HepG2 (cell line): Measurements from ENCODE around the gene ZNF117. TPM values are rescaled to one million over a fixed set of nuclear protein-coding genes. Genes with fewer than 3 reads are reported as not detected.

ENCODE experiments used
- CREBL2 ChIP-seq: sonication (generic); formaldehyde crosslinking; IDR thresholded peaks from 2 replicates; pipeline ENCODE4 v1.8.1; 2023; ENCODE audit warnings: missing genetic modification reagents, mild to moderate bottlenecking, borderline replicate concordance
- FOXK2 ChIP-seq: fragments of 450-650 bp; IDR thresholded peaks from 2 replicates; pipeline ENCODE4 v1.6.1; 2016
- GABPA ChIP-seq, 2 experiments: IDR thresholded peaks; 2 replicates each; pipeline ENCODE4 v1.6.1; 2011 to 2016; ENCODE audit warnings: low read depth in 2 of 2, low read length in 1 of 2, missing biosample characterization in 1 of 2, missing genetic modification characterization in 1 of 2
- HOXD1 ChIP-seq: sonication (generic); formaldehyde crosslinking; IDR thresholded peaks from 2 replicates; pipeline ENCODE4 v1.5.0; 2020; ENCODE audit warnings: missing genetic modification reagents
- IRF2 ChIP-seq: IDR thresholded peaks from 2 replicates; pipeline ENCODE4 v1.6.1; 2018; ENCODE audit warnings: missing genetic modification reagents, missing compliant biosample characterization
- MLLT10 ChIP-seq: sonication (generic); formaldehyde crosslinking; IDR thresholded peaks from 2 replicates; pipeline ENCODE4 v1.4.0; 2020; ENCODE audit warnings: missing genetic modification reagents
- NKX3-1 ChIP-seq: sonication (generic); formaldehyde crosslinking; IDR thresholded peaks from 2 replicates; pipeline ENCODE4 v1.5.0; 2020; ENCODE audit warnings: missing genetic modification reagents
- NR2F1 ChIP-seq, 2 experiments: fragments of 450-650 bp in 1 of 2; formaldehyde crosslinking in 1 of 2; IDR thresholded peaks; 2 replicates each; pipeline versions ENCODE4 v1.5.0 to v1.6.1; 2016 to 2020; ENCODE audit warnings: mild to moderate bottlenecking in 1 of 2, missing compliant biosample characterization in 1 of 2, missing genetic modification reagents in 1 of 2, moderate library complexity in 1 of 2
- NRL ChIP-seq: sonication (generic); formaldehyde crosslinking; IDR thresholded peaks from 2 replicates; pipeline ENCODE4 v1.5.0; 2020; ENCODE audit warnings: missing genetic modification reagents, mild to moderate bottlenecking, moderate library complexity, borderline replicate concordance
- SETDB1 ChIP-seq: sonication (generic); formaldehyde crosslinking; IDR thresholded peaks from 2 replicates; pipeline ENCODE4 v1.5.1; 2020; ENCODE audit warnings: missing genetic modification reagents, mild to moderate bottlenecking, borderline replicate concordance
- SOX5 ChIP-seq: IDR thresholded peaks from 2 replicates; pipeline ENCODE4 v1.6.1; 2016; ENCODE audit warnings: borderline replicate concordance
- TBL1XR1 ChIP-seq: fragments of 150-350 bp; IDR thresholded peaks from 2 replicates; pipeline ENCODE4 v1.6.1; 2014; ENCODE audit warnings: borderline replicate concordance, low read length; ENCODE audit not compliant: partially characterized antibody
- TOE1 ChIP-seq: sonication (generic); formaldehyde crosslinking; IDR thresholded peaks from 2 replicates; pipeline ENCODE4 v1.4.0; 2020; ENCODE audit warnings: mild to moderate bottlenecking, missing genetic modification reagents
- U2AF2 ChIP-seq: fragments of 200-400 bp; formaldehyde crosslinking; IDR thresholded peaks from 2 replicates; pipeline ENCODE4 v1.6.1; 2017; ENCODE audit warnings: low read depth, mild to moderate bottlenecking, low read length
- ZBTB10 ChIP-seq: sonication (generic); formaldehyde crosslinking; IDR thresholded peaks from 2 replicates; pipeline ENCODE4 v1.4.0; 2020; ENCODE audit warnings: missing genetic modification reagents, borderline replicate concordance
- ZBTB33 ChIP-seq: sonication (generic); formaldehyde crosslinking; IDR thresholded peaks from 2 replicates; pipeline ENCODE4 v1.4.0; 2020; ENCODE audit warnings: missing genetic modification reagents
- ZFAT ChIP-seq: sonication (generic); formaldehyde crosslinking; conservative IDR thresholded peaks from 2 replicates; pipeline ENCODE4 v1.8.1; 2023; ENCODE audit warnings: missing genetic modification reagents, inconsistent platforms
- ZIK1 ChIP-seq: sonication (generic); formaldehyde crosslinking; IDR thresholded peaks from 2 replicates; pipeline ENCODE4 v1.5.0; 2020; ENCODE audit warnings: mild to moderate bottlenecking, low read depth, missing genetic modification reagents, borderline replicate concordance
- ZNF317 ChIP-seq: sonication (generic); formaldehyde crosslinking; IDR thresholded peaks from 2 replicates; pipeline ENCODE4 v1.5.0; 2020; ENCODE audit warnings: mild to moderate bottlenecking, missing genetic modification reagents
- ZNF567 ChIP-seq: sonication (generic); formaldehyde crosslinking; IDR thresholded peaks from 2 replicates; pipeline ENCODE4 v1.8.1; 2023; ENCODE audit warnings: mild to moderate bottlenecking, missing genetic modification reagents, borderline replicate concordance
- ZNF616 ChIP-seq: sonication (generic); formaldehyde crosslinking; IDR thresholded peaks from 2 replicates; pipeline ENCODE4 v1.5.0; 2020; ENCODE audit warnings: low read depth, mild to moderate bottlenecking, missing genetic modification reagents
- ZNF629 ChIP-seq: sonication (generic); formaldehyde crosslinking; conservative IDR thresholded peaks from 2 replicates; pipeline ENCODE4 v1.5.0; 2020; ENCODE audit warnings: missing genetic modification reagents
- ZNF660 ChIP-seq: sonication (generic); formaldehyde crosslinking; IDR thresholded peaks from 2 replicates; pipeline ENCODE4 v1.5.1; 2020; ENCODE audit warnings: mild to moderate bottlenecking, low read depth, missing genetic modification reagents, borderline replicate concordance
- ZNF672 ChIP-seq: sonication (generic); formaldehyde crosslinking; IDR thresholded peaks from 2 replicates; pipeline ENCODE4 v1.8.1; 2022; ENCODE audit warnings: missing genetic modification reagents
- ZNF841 ChIP-seq: sonication (generic); formaldehyde crosslinking; IDR thresholded peaks from 2 replicates; pipeline ENCODE4 v1.8.1; 2023; ENCODE audit warnings: missing genetic modification reagents, borderline replicate concordance
- ZSCAN21 ChIP-seq: sonication (generic); formaldehyde crosslinking; IDR thresholded peaks from 2 replicates; pipeline ENCODE4 v1.8.0; 2022; ENCODE audit warnings: mild to moderate bottlenecking, missing genetic modification reagents, moderate library complexity, borderline replicate concordance
- polyA plus RNA-seq, 8 experiments: library from polyadenylated mRNA; depleted of rRNA in 3 of 8; stranded (reverse) in 7 of 8; unstranded in 1 of 8; fragments of >200 nt; fragmentation: Illumina TruSeq in 4 of 8; extraction: Trizol in 4 of 8; gene quantifications; 2 replicates each; pipeline versions ENCODE4 v1.2.1 to v1.2.3, GENCODE V29; 2011 to 2016; ENCODE audit warnings: low read depth in 4 of 8, missing spikeins in 1 of 8, mixed read lengths in 1 of 8; ENCODE audit not compliant: insufficient read depth in 1 of 8
- total RNA-seq, 5 experiments: library from RNA; depleted of rRNA; stranded (reverse); fragments of >200 nt; fragmentation: Illumina TruSeq; extraction: Trizol; gene quantifications; 2 replicates each; pipeline ENCODE4 v1.2.3, GENCODE V29; 2016; ENCODE audit warnings: low read depth in 1 of 5

ZNF117 gene
- total and polyA plus RNA-seq, 2 of the 13 experiments (the other 11 are each of a cell fraction or from before 2014, with no cell fraction given): 6.6 to 20.0 TPM

- TF ChIP-seq ZBTB10 (CRISPR knock-in tag) (peak; percentile 94), ZSCAN21 (CRISPR knock-in tag) (no peak), ZNF317 (CRISPR knock-in tag) (no peak), SOX5 (peak; percentile 99), FOXK2 (peak; percentile 40; the same call in 1 of the 2 replicates), ZNF672 (CRISPR knock-in tag) (no peak), ZFAT (CRISPR knock-in tag) (no peak), ZNF629 (no peak; the same call in 1 of the 2 replicates), ZIK1 (CRISPR knock-in tag) (no peak), ZNF841 (CRISPR knock-in tag) (no peak), ZNF567 (CRISPR knock-in tag) (no peak), NRL (no peak), U2AF2 (no peak), HOXD1 (CRISPR knock-in tag) (peak; percentile 100), SETDB1 (CRISPR knock-in tag) (no peak), MLLT10 (CRISPR knock-in tag) (no peak), ZNF616 (no peak), CREBL2 (CRISPR knock-in tag) (no peak), ZNF660 (CRISPR knock-in tag) (no peak), ZBTB33 (CRISPR knock-in tag) (peak; percentile 70), TBL1XR1 (no peak), IRF2 (CRISPR knock-in tag) (peak; percentile 79), GABPA (IDR thresholded peaks at IDR 0.05; ENCODE audit: low read depth, low read length) (no peak), GABPA (CRISPR knock-in tag; IDR thresholded peaks at IDR 0.05; ENCODE audit: low read depth) (peak; percentile 59), TOE1 (CRISPR knock-in tag) (no peak; the same call in 1 of the 2 replicates), NKX3-1 (CRISPR knock-in tag) (peak; percentile 25; the same call in 1 of the 2 replicates), NR2F1 (CRISPR knock-in tag; IDR thresholded peaks at IDR 0.05) (peak; percentile 11 to 27; a peak in 1 of 4 replicates)
Measured at GRCh38 chr7:64999165-65000004, 8.5 kb upstream of the ZNF117 start (continued).
